Activated CD4-positive, alpha-beta T cell treated with anti-CD3 and anti-CD28 coated beads, Interleukin-2, amount 50 U/mL, for 16 hours (primary cell): ENCODE data around the gene USP17L19.
"Not testable (repeated sequence)": the region's sequence is repeated elsewhere in the genome, so short reads cannot be mapped to it uniquely, and the experiment has no call there.

ENCODE experiments used
- DNase-seq: peaks from one replicate; pipeline ENCODE4 v3.0.0-alpha.2; 2020

The USP17L19 gene

GRCh38 chr4:9253078-9253477 is at the start of gene USP17L19:
Gene USP17L19 (plus strand): TSS chr4:9253378. CDS start chr4:9253378, 0 bp downstream.
- DNase-seq, result not testable (repeated sequence)

GRCh38 chr4:9210357-9210756 is 42.8 kb upstream of the USP17L19 start, which contains the start of gene USP17L10:
Gene USP17L10 (plus strand): TSS chr4:9210657. CDS start chr4:9210657, 0 bp downstream.
- DNase-seq, result not testable (repeated sequence)

GRCh38 chr4:9214701-9215100 is 38.5 kb upstream of the USP17L19 start:
- not testable (repeated sequence) for DNase-seq

- not testable (repeated sequence) for DNase-seq
These were observed 38.1 kb upstream of the USP17L19 start, which contains the start of gene USP17L11 for GRCh38 chr4:9215105-9215504. Gene USP17L11 (plus strand): TSS chr4:9215405. CDS start chr4:9215405, 0 bp downstream.

- not testable (repeated sequence) for DNase-seq
These were observed 33.3 kb upstream of the USP17L19 start, which contains the start of gene USP17L12 for GRCh38 chr4:9219852-9220251. Gene USP17L12 (plus strand): TSS chr4:9220152. CDS start chr4:9220152, 0 bp downstream.

GRCh38 chr4:9224596-9224995 is 28.6 kb upstream of the USP17L19 start, which contains the start of gene USP17L13:
Gene USP17L13 (plus strand): TSS chr4:9224896. CDS start chr4:9224896, 0 bp downstream.
- DNase-seq, result not testable (repeated sequence)

- not testable (repeated sequence) for DNase-seq
These were observed 22.9 kb upstream of the USP17L19 start for GRCh38 chr4:9230249-9230648.

- not testable (repeated sequence) for DNase-seq
These were observed 19.1 kb upstream of the USP17L19 start, which contains the start of gene USP17L15 for GRCh38 chr4:9234085-9234484. Gene USP17L15 (plus strand): TSS chr4:9234385. CDS start chr4:9234385, 0 bp downstream.

GRCh38 chr4:9238461-9238860 is 14.7 kb upstream of the USP17L19 start:
- not testable (repeated sequence) for DNase-seq

- not testable (repeated sequence) for DNase-seq
These were observed 9.6 kb upstream of the USP17L19 start, which contains the start of gene USP17L17 for GRCh38 chr4:9243579-9243978. Gene USP17L17 (plus strand): TSS chr4:9243879. CDS start chr4:9243879, 0 bp downstream.

- DNase-seq, result not testable (repeated sequence)
These were observed 5.1 kb upstream of the USP17L19 start, which contains the start of gene USP17L18 for GRCh38 chr4:9247953-9248680. Gene USP17L18 (plus strand): TSS chr4:9248630. CDS start chr4:9248630, 0 bp downstream.

GRCh38 chr4:9257824-9258223 is 4.6 kb downstream of the USP17L19 start, which contains the start of gene USP17L20:
Gene USP17L20 (plus strand): TSS chr4:9258124. CDS start chr4:9258124, 0 bp downstream.
- not testable (repeated sequence) for DNase-seq

- not testable (repeated sequence) for DNase-seq
These were observed 9.4 kb downstream of the USP17L19 start, which contains the start of gene USP17L21 for GRCh38 chr4:9262572-9262971. Gene USP17L21 (plus strand): TSS chr4:9262872. CDS start chr4:9262872, 0 bp downstream.

GRCh38 chr4:9267319-9267718 is 14.1 kb downstream of the USP17L19 start, which contains the start of gene USP17L22:
Gene USP17L22 (plus strand): TSS chr4:9267619. CDS start chr4:9267619, 0 bp downstream.
- not testable (repeated sequence) for DNase-seq

- DNase-seq, result not testable (repeated sequence)
These were observed 18.5 kb downstream of the USP17L19 start for GRCh38 chr4:9271719-9272118.
